HepG2 (cell line): ENCODE measurements around the gene GINM1. TPM values are rescaled to one million over a fixed set of nuclear protein-coding genes. Genes with fewer than 3 reads are reported as not detected.

Experiments
- ATM ChIP-seq: fragments of 450-650 bp; IDR thresholded peaks from 2 replicates; pipeline ENCODE4 v1.7.1; 2017; ENCODE audit warnings: mild to moderate bottlenecking, borderline replicate concordance
- FOSL1 ChIP-seq: sonication (generic); formaldehyde crosslinking; IDR thresholded peaks from 2 replicates; pipeline ENCODE4 v1.9.0; 2021; ENCODE audit warnings: missing genetic modification reagents, borderline replicate concordance
- MBD4 ChIP-seq: IDR thresholded peaks from 2 replicates; pipeline ENCODE4 v1.6.1; 2012; ENCODE audit warnings: low read length, inconsistent platforms, borderline replicate concordance
- SAP130 ChIP-seq: IDR thresholded peaks from 2 replicates; pipeline ENCODE4 v1.6.1; 2016; ENCODE audit warnings: low read depth
- SCMH1 ChIP-seq: sonication (generic); formaldehyde crosslinking; IDR thresholded peaks from 2 replicates; pipeline ENCODE4 v1.9.0; 2021; ENCODE audit warnings: missing genetic modification reagents, mild to moderate bottlenecking, borderline replicate concordance
- STAG1 ChIP-seq: sonication (generic); formaldehyde crosslinking; IDR thresholded peaks from 2 replicates; pipeline ENCODE4 v1.4.0; 2020; ENCODE audit warnings: missing genetic modification reagents
- TMF1 ChIP-seq: sonication (generic); formaldehyde crosslinking; IDR thresholded peaks from 2 replicates; pipeline ENCODE4 v1.8.1; 2022; ENCODE audit warnings: low read depth, missing genetic modification reagents
- ZNF709 ChIP-seq: sonication (generic); formaldehyde crosslinking; IDR thresholded peaks from 2 replicates; pipeline ENCODE4 v1.5.0; 2020; ENCODE audit warnings: mild to moderate bottlenecking, missing genetic modification reagents
- polyA plus RNA-seq, 8 experiments: library from polyadenylated mRNA; depleted of rRNA in 3 of 8; stranded (reverse) in 7 of 8; unstranded in 1 of 8; fragments of >200 nt; fragmentation: Illumina TruSeq in 4 of 8; extraction: Trizol in 4 of 8; gene quantifications; 2 replicates each; pipeline versions ENCODE4 v1.2.1 to v1.2.3, GENCODE V29; 2011 to 2016; ENCODE audit warnings: low read depth in 4 of 8, missing spikeins in 1 of 8, mixed read lengths in 1 of 8; ENCODE audit not compliant: insufficient read depth in 1 of 8
- total RNA-seq, 5 experiments: library from RNA; depleted of rRNA; stranded (reverse); fragments of >200 nt; fragmentation: Illumina TruSeq; extraction: Trizol; gene quantifications; 2 replicates each; pipeline ENCODE4 v1.2.3, GENCODE V29; 2016; ENCODE audit warnings: low read depth in 1 of 5
- TF ChIP-seq, protein P1 (sequence below): sonication (generic); formaldehyde crosslinking; IDR thresholded peaks from 2 replicates; pipeline ENCODE4 v1.8.0; 2022; ENCODE audit warnings: mild to moderate bottlenecking, missing genetic modification reagents, moderate library complexity
- TF ChIP-seq, protein P2 (sequence below): sonication (generic); formaldehyde crosslinking; IDR thresholded peaks from 2 replicates; pipeline ENCODE4 v1.4.0; 2020; ENCODE audit warnings: missing genetic modification reagents; ENCODE audit errors: not compliant biosample characterization
- TF ChIP-seq, protein P3 (sequence below): IDR thresholded peaks from 2 replicates; pipeline ENCODE4 v1.6.1; 2012; ENCODE audit warnings: low read depth, low read length, improper control_type of control experiment
- TF ChIP-seq, protein P4 (sequence below): sonication (generic); formaldehyde crosslinking; IDR thresholded peaks from 2 replicates; pipeline ENCODE4 v1.5.0; 2020; ENCODE audit warnings: mild to moderate bottlenecking, missing genetic modification reagents, borderline replicate concordance
- TF ChIP-seq, protein P5 (sequence below): sonication (generic); formaldehyde crosslinking; IDR thresholded peaks from 2 replicates; pipeline ENCODE4 v1.8.0; 2022; ENCODE audit warnings: mild to moderate bottlenecking, missing genetic modification reagents, moderate library complexity

GINM1 gene
- total and polyA plus RNA-seq, 2 of the 13 experiments (the other 11 are each of a cell fraction or from before 2014, with no cell fraction given) = 19.4 to 27.5 TPM

DNA sequence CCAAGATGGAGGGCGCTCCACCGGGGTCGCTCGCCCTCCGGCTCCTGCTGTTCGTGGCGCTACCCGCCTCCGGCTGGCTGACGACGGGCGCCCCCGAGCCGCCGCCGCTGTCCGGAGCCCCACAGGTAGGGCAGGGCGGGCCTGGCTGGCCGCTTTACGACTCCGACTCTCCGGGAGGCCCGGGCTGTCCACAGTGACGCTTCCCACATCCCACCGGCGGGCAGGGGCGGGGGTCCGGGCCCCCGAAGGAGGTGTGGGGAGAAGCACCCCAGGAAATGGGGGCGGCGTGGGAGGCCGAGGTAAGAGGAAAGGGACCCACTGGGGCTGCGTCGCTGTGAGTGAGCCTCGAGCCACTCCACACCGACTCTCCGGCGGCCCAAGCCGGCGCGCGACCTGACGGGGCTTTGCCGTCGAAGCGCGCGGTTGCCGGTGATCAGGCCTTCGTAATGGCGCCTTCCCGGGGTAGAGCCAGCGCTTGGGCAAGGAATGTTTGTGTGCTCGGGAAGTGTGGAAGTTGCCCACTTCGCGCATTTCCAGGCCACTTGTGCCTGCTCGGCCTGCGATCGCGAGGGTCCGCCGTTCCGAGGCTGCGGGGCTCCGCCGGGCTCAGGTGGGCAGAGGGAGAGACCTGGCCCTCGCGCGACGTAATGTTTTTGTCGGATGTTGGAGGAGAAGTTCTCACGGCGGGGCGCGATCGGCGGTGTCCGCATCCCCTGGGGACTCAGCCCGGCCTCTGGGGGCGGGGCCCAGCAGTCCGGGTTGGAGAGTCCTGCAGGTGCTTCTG is 427 bp downstream of the GINM1 start (continued):
- TF ChIP-seq, protein P1, sequence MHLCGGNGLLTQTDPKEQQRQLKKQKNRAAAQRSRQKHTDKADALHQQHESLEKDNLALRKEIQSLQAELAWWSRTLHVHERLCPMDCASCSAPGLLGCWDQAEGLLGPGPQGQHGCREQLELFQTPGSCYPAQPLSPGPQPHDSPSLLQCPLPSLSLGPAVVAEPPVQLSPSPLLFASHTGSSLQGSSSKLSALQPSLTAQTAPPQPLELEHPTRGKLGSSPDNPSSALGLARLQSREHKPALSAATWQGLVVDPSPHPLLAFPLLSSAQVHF = no peak
- TF ChIP-seq, protein P2, sequence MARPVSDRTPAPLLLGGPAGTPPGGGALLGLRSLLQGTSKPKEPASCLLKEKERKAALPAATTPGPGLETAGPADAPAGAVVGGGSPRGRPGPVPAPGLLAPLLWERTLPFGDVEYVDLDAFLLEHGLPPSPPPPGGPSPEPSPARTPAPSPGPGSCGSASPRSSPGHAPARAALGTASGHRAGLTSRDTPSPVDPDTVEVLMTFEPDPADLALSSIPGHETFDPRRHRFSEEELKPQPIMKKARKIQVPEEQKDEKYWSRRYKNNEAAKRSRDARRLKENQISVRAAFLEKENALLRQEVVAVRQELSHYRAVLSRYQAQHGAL = no peak
- no peak for TF ChIP-seq SCMH1
- TF ChIP-seq ZNF709 (CRISPR knock-in tag) = 0 out of 2 replicates have a peak, but pooled peaks have one; percentile 51
- TF ChIP-seq ATM = no peak
- TF ChIP-seq, protein P3, sequence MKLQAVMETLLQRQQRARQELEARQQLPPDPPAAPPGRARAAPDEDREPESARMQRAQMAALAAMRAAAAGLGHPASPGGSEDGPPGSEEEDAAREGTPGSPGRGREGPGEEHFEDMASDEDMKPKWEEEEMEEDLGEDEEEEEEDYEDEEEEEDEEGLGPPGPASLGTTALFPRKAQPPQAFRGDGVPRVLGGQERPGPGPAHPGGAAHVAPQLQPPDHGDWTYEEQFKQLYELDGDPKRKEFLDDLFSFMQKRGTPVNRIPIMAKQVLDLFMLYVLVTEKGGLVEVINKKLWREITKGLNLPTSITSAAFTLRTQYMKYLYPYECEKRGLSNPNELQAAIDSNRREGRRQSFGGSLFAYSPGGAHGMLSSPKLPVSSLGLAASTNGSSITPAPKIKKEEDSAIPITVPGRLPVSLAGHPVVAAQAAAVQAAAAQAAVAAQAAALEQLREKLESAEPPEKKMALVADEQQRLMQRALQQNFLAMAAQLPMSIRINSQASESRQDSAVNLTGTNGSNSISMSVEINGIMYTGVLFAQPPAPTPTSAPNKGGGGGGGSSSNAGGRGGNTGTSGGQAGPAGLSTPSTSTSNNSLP = no peak
- no peak for TF ChIP-seq STAG1
- TF ChIP-seq, protein P4, sequence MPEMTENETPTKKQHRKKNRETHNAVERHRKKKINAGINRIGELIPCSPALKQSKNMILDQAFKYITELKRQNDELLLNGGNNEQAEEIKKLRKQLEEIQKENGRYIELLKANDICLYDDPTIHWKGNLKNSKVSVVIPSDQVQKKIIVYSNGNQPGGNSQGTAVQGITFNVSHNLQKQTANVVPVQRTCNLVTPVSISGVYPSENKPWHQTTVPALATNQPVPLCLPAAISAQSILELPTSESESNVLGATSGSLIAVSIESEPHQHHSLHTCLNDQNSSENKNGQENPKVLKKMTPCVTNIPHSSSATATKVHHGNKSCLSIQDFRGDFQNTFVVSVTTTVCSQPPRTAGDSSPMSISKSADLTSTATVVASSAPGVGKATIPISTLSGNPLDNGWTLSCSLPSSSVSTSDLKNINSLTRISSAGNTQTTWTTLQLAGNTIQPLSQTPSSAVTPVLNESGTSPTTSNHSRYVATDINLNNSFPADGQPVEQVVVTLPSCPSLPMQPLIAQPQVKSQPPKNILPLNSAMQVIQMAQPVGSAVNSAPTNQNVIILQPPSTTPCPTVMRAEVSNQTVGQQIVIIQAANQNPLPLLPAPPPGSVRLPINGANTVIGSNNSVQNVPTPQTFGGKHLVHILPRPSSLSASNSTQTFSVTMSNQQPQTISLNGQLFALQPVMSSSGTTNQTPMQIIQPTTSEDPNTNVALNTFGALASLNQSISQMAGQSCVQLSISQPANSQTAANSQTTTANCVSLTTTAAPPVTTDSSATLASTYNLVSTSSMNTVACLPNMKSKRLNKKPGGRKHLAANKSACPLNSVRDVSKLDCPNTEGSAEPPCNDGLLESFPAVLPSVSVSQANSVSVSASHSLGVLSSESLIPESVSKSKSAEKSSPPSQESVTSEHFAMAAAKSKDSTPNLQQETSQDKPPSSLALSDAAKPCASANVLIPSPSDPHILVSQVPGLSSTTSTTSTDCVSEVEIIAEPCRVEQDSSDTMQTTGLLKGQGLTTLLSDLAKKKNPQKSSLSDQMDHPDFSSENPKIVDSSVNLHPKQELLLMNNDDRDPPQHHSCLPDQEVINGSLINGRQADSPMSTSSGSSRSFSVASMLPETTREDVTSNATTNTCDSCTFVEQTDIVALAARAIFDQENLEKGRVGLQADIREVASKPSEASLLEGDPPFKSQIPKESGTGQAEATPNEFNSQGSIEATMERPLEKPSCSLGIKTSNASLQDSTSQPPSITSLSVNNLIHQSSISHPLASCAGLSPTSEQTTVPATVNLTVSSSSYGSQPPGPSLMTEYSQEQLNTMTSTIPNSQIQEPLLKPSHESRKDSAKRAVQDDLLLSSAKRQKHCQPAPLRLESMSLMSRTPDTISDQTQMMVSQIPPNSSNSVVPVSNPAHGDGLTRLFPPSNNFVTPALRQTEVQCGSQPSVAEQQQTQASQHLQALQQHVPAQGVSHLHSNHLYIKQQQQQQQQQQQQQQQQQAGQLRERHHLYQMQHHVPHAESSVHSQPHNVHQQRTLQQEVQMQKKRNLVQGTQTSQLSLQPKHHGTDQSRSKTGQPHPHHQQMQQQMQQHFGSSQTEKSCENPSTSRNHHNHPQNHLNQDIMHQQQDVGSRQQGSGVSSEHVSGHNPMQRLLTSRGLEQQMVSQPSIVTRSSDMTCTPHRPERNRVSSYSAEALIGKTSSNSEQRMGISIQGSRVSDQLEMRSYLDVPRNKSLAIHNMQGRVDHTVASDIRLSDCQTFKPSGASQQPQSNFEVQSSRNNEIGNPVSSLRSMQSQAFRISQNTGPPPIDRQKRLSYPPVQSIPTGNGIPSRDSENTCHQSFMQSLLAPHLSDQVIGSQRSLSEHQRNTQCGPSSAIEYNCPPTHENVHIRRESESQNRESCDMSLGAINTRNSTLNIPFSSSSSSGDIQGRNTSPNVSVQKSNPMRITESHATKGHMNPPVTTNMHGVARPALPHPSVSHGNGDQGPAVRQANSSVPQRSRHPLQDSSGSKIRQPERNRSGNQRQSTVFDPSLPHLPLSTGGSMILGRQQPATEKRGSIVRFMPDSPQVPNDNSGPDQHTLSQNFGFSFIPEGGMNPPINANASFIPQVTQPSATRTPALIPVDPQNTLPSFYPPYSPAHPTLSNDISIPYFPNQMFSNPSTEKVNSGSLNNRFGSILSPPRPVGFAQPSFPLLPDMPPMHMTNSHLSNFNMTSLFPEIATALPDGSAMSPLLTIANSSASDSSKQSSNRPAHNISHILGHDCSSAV = no peak
- TF ChIP-seq, protein P5, sequence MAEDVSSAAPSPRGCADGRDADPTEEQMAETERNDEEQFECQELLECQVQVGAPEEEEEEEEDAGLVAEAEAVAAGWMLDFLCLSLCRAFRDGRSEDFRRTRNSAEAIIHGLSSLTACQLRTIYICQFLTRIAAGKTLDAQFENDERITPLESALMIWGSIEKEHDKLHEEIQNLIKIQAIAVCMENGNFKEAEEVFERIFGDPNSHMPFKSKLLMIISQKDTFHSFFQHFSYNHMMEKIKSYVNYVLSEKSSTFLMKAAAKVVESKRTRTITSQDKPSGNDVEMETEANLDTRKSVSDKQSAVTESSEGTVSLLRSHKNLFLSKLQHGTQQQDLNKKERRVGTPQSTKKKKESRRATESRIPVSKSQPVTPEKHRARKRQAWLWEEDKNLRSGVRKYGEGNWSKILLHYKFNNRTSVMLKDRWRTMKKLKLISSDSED (CRISPR knock-in tag) = no peak; the same call in 1 of the 2 replicates
- TF ChIP-seq FOSL1 (CRISPR knock-in tag) = no peak
- TF ChIP-seq MBD4 = no peak
- peak; percentile 70; the same call in 1 of the 2 replicates for TF ChIP-seq TMF1 (CRISPR knock-in tag)
- TF ChIP-seq SAP130 = peak; percentile 64
